Measurements from ENCODE around the gene KCNQ5. TPM values are rescaled to one million over a fixed set of nuclear protein-coding genes. Genes with fewer than 3 reads are reported as not detected.

KCNQ5 gene
- total RNA-seq, 3 donors from 2014 or later (not counting 1 experiment from before 2014, with no cell fraction given): 8.2 to 9.7 (median 8.7) TPM

GRCh38 chr6:72715119-72715518 lies 93.3 kb downstream of the KCNQ5 start:
- ATAC-seq: no peak
- 82% methylated on average over 5 of the region's 5 CpGs for WGBS (ENCODE audit: insufficient coverage)
- Mint-ChIP-seq H3K4me1 (peaks cover 17 to 25% of the 10 kb centered on the region in 2 donors), H3K36me3 (peaks cover 14% of the 10 kb centered on the region), H3K9me3 (peaks cover 4 to 8% of the 10 kb centered on the region in 2 donors), H3K4me3 (no peak overlapping the region), H3K27ac (no peak overlapping the region), H3K27me3 (ENCODE audit: low read depth in 2 of 2) (no peaks in the 10 kb centered on the region)
- Histone ChIP-seq H3K27ac (ENCODE audit: low read length) (no peak overlapping the region), H3K36me3 (ENCODE audit: control insufficient read depth, insufficient read depth, low read length) (no peaks in the 10 kb centered on the region), H3K9me3 (ENCODE audit: control insufficient read depth, insufficient read depth, low read length) (no peaks in the 10 kb centered on the region), H3K4me3 (ENCODE audit: low read length) (no peak overlapping the region), H3K27me3 (ENCODE audit: control insufficient read depth, insufficient read depth, low read length) (no peaks in the 10 kb centered on the region), H3K4me1 (ENCODE audit: control insufficient read depth, insufficient read depth, low read length) (no peaks in the 10 kb centered on the region)
- intact Hi-C loops (cut with micrococcal nuclease): no loop called here
- no peak for TF ChIP-seq CTCF (IDR thresholded peaks at IDR 0.05)
- no peak for DNase-seq

- Mint-ChIP-seq H3K4me3 (no peak overlapping the region), H3K36me3 (no peaks in the 10 kb centered on the region), H3K4me1 (peaks cover 21 to 24% of the 10 kb centered on the region in 2 donors), H3K27me3 (ENCODE audit: low read depth in 2 of 2) (no peaks in the 10 kb centered on the region), H3K27ac (no peak overlapping the region), H3K9me3 (no peaks in the 10 kb centered on the region)
- H3K4me1 ChIP-seq (ENCODE audit: control insufficient read depth, insufficient read depth, low read length): no peaks in the 10 kb centered on the region
- no peaks in the 10 kb centered on the region for H3K9me3 ChIP-seq (ENCODE audit: control insufficient read depth, insufficient read depth, low read length)
- H3K27me3 ChIP-seq (ENCODE audit: control insufficient read depth, insufficient read depth, low read length): no peaks in the 10 kb centered on the region
- intact Hi-C loops (cut with micrococcal nuclease): no loop called here
- H3K36me3 ChIP-seq (ENCODE audit: control insufficient read depth, insufficient read depth, low read length): no peaks in the 10 kb centered on the region
- DNase-seq: no peak
- H3K4me3 ChIP-seq (ENCODE audit: low read length): no peak overlapping the region
- H3K27ac ChIP-seq (ENCODE audit: low read length): no peak overlapping the region
- TF ChIP-seq CTCF (IDR thresholded peaks at IDR 0.05): no peak
- no peak for ATAC-seq
Observed at GRCh38 chr6:72716916-72717315, 95.1 kb downstream of the KCNQ5 start.

GRCh38 chr6:72720464-72720863 lies 98.6 kb downstream of the KCNQ5 start:
- Histone ChIP-seq H3K4me3 (ENCODE audit: low read length) (no peak overlapping the region), H3K9me3 (ENCODE audit: control insufficient read depth, insufficient read depth, low read length) (no peaks in the 10 kb centered on the region), H3K27me3 (ENCODE audit: control insufficient read depth, insufficient read depth, low read length) (no peaks in the 10 kb centered on the region), H3K27ac (ENCODE audit: low read length) (no peak overlapping the region), H3K4me1 (ENCODE audit: control insufficient read depth, insufficient read depth, low read length) (no peaks in the 10 kb centered on the region), H3K36me3 (ENCODE audit: control insufficient read depth, insufficient read depth, low read length) (no peaks in the 10 kb centered on the region)
- Mint-ChIP-seq H3K4me3 (no peak overlapping the region), H3K9me3 (no peaks in the 10 kb centered on the region), H3K27me3 (ENCODE audit: low read depth in 2 of 2) (no peaks in the 10 kb centered on the region), H3K27ac (no peak overlapping the region), H3K4me1 (peaks cover 9 to 21% of the 10 kb centered on the region in 2 donors), H3K36me3 (no peaks in the 10 kb centered on the region)
- no peak for ATAC-seq
- no CpG with 5 or more reads among the region's 2 CpGs for WGBS (ENCODE audit: insufficient coverage)
- no peak for DNase-seq
- intact Hi-C loops (cut with micrococcal nuclease): no loop called here
- TF ChIP-seq CTCF (IDR thresholded peaks at IDR 0.05): no peak

GRCh38 chr6:72721346-72721745 lies 99.5 kb downstream of the KCNQ5 start:
- ATAC-seq (no peak), DNase-seq (no peak)
- H3K4me3 ChIP-seq (ENCODE audit: low read length): no peak overlapping the region
- H3K36me3 ChIP-seq (ENCODE audit: control insufficient read depth, insufficient read depth, low read length): no peaks in the 10 kb centered on the region
- intact Hi-C loops (cut with micrococcal nuclease): no loop called here
- no peaks in the 10 kb centered on the region for H3K9me3 Mint-ChIP-seq
- H3K9me3 ChIP-seq (ENCODE audit: control insufficient read depth, insufficient read depth, low read length): no peaks in the 10 kb centered on the region
- no peaks in the 10 kb centered on the region for H3K27me3 ChIP-seq (ENCODE audit: control insufficient read depth, insufficient read depth, low read length)
- no peak overlapping the region for H3K4me3 Mint-ChIP-seq
- TF ChIP-seq CTCF (IDR thresholded peaks at IDR 0.05): no peak
- no peak overlapping the region for H3K27ac Mint-ChIP-seq
- H3K27me3 Mint-ChIP-seq (ENCODE audit: low read depth in 2 of 2): no peaks in the 10 kb centered on the region
- H3K36me3 Mint-ChIP-seq: no peaks in the 10 kb centered on the region
- H3K4me1 Mint-ChIP-seq: peaks cover 9 to 15% of the 10 kb centered on the region in 2 donors
- H3K27ac ChIP-seq (ENCODE audit: low read length): no peak overlapping the region
- H3K4me1 ChIP-seq (ENCODE audit: control insufficient read depth, insufficient read depth, low read length): no peaks in the 10 kb centered on the region
